WTC11 (cell line): Measurements from ENCODE around the gene PPP1R36. TPM values are rescaled to one million over a fixed set of nuclear protein-coding genes. Genes with fewer than 3 reads are reported as not detected.
"Not testable (repeated sequence)": the region's sequence is repeated elsewhere in the genome, so short reads cannot be mapped to it uniquely, and the experiment has no call there.

Experiments
- ATAC-seq: fragments of 200-7000 bp; cut with Tn5 transposase; 2 replicates; pipeline ENCODE4 v1.10.0; 2021; ENCODE audit warnings: mild to moderate bottlenecking, moderate library complexity
- CTCF ChIA-PET: fragments of 300-600 bp; sonication (Branson Sonifier 250); formaldehyde crosslinking; loops from one replicate; lab custom pipeline; 2021; ENCODE audit warnings: antibody characterized with exemption; lab: Charles Lee
- POLR2A ChIA-PET: fragments of 350-600 bp; sonication (Branson Sonifier 250); formaldehyde crosslinking; loops from one replicate; lab custom pipeline; 2021; ENCODE audit warnings: antibody characterized with exemption; lab: Charles Lee
- DNase-seq: peaks from one replicate; pipeline ENCODE4 v3.0.0; 2021; ENCODE audit warnings: low spot score
- H3K27ac Mint-ChIP-seq: 2 replicates; pipeline ENCODE4 v1.8.0; 2021; ENCODE audit warnings: mixed read lengths
- H3K27me3 Mint-ChIP-seq: 2 replicates; pipeline ENCODE4 v1.8.0; 2021; ENCODE audit warnings: low read depth, mild to moderate bottlenecking, moderate library complexity, mixed read lengths
- H3K36me3 Mint-ChIP-seq: 2 replicates; pipeline ENCODE4 v1.8.0; 2021; ENCODE audit warnings: mixed read lengths
- H3K4me1 Mint-ChIP-seq: 2 replicates; pipeline ENCODE4 v1.8.0; 2022; ENCODE audit warnings: mixed read lengths
- H3K4me3 Mint-ChIP-seq: 2 replicates; pipeline ENCODE4 v1.8.0; 2021; ENCODE audit warnings: mild to moderate bottlenecking, moderate library complexity, mixed read lengths
- H3K9me3 Mint-ChIP-seq: 2 replicates; pipeline ENCODE4 v1.8.0; 2021; ENCODE audit warnings: mixed read lengths
- E2F5 ChIP-seq: sonication (generic); formaldehyde crosslinking; IDR thresholded peaks from 2 replicates; pipeline ENCODE4 v1.8.1; 2022; ENCODE audit warnings: mild to moderate bottlenecking, moderate library complexity, missing genetic modification reagents
- EMX1 ChIP-seq: fragments of 250-450 bp; sonication (Bioruptor Pico); IDR thresholded peaks from 2 replicates; pipeline ENCODE4 v1.8.0; 2021; ENCODE audit warnings: mild to moderate bottlenecking
- FOXP1 ChIP-seq: sonication (generic); formaldehyde crosslinking; IDR thresholded peaks from 2 replicates; pipeline ENCODE4 v1.8.0; 2022; ENCODE audit warnings: missing genetic modification reagents, mild to moderate bottlenecking, moderate library complexity, borderline replicate concordance
- HMGA2 ChIP-seq: fragments of 250-450 bp; sonication (Bioruptor Pico); IDR thresholded peaks from 2 replicates; pipeline ENCODE4 v1.4.0; 2021; ENCODE audit warnings: mild to moderate bottlenecking, moderate library complexity
- JAZF1 ChIP-seq: fragments of 250-450 bp; sonication (Bioruptor Pico); IDR thresholded peaks from 2 replicates; pipeline ENCODE4 v1.9.0; 2021; ENCODE audit warnings: moderate library complexity, mild to moderate bottlenecking, inconsistent platforms
- MXD4 ChIP-seq: fragments of 250-450 bp; sonication (Bioruptor Pico); IDR thresholded peaks from 2 replicates; pipeline ENCODE4 v1.8.0; 2021; ENCODE audit warnings: mild to moderate bottlenecking, moderate library complexity, borderline replicate concordance
- NFYB ChIP-seq: sonication (generic); formaldehyde crosslinking; conservative IDR thresholded peaks from 2 replicates; pipeline ENCODE4 v1.8.0; 2022; ENCODE audit warnings: low read depth, missing genetic modification reagents
- NR3C1 ChIP-seq: sonication (generic); formaldehyde crosslinking; conservative IDR thresholded peaks from 2 replicates; pipeline ENCODE4 v1.8.1; 2023; ENCODE audit warnings: low read depth, mild to moderate bottlenecking, missing genetic modification reagents
- PRRX2 ChIP-seq: fragments of 250-450 bp; sonication (Bioruptor Pico); IDR thresholded peaks from 2 replicates; pipeline ENCODE4 v1.8.0; 2021; ENCODE audit warnings: mild to moderate bottlenecking
- TEAD4 ChIP-seq: sonication (generic); formaldehyde crosslinking; IDR thresholded peaks from 2 replicates; pipeline ENCODE4 v1.8.0; 2022; ENCODE audit warnings: mild to moderate bottlenecking, missing genetic modification reagents
- USF2 ChIP-seq: sonication (generic); formaldehyde crosslinking; IDR thresholded peaks from 2 replicates; pipeline ENCODE4 v1.8.1; 2023; ENCODE audit warnings: mild to moderate bottlenecking, missing genetic modification reagents, moderate library complexity
- ZNF317 ChIP-seq: sonication (generic); formaldehyde crosslinking; IDR thresholded peaks from 2 replicates; pipeline ENCODE4 v1.8.1; 2023; ENCODE audit warnings: low read depth, mild to moderate bottlenecking, moderate library complexity, missing genetic modification reagents, borderline replicate concordance
- ZNF416 ChIP-seq: fragments of 250-450 bp; sonication (Bioruptor Pico); IDR thresholded peaks from 2 replicates; pipeline ENCODE4 v1.9.0; 2021; ENCODE audit warnings: mild to moderate bottlenecking, inconsistent platforms
- total RNA-seq: library from RNA; stranded (reverse); gene quantifications from 3 replicates; pipeline ENCODE4 v1.2.3, GENCODE V29; 2021
- TF ChIP-seq, protein P1 (sequence below): sonication (generic); formaldehyde crosslinking; IDR thresholded peaks from 2 replicates; pipeline ENCODE4 v1.8.0; 2023; ENCODE audit warnings: missing genetic modification reagents
- TF ChIP-seq, protein P2 (sequence below): sonication (generic); formaldehyde crosslinking; IDR thresholded peaks from 2 replicates; pipeline ENCODE4 v1.8.1; 2022; ENCODE audit warnings: low read depth, missing genetic modification reagents, borderline replicate concordance
- TF ChIP-seq, protein P3 (sequence below): fragments of 250-450 bp; sonication (Bioruptor Pico); IDR thresholded peaks from 2 replicates; pipeline ENCODE4 v1.9.0; 2021; ENCODE audit warnings: mild to moderate bottlenecking, borderline replicate concordance
- TF ChIP-seq, protein P4 (sequence below): sonication (generic); formaldehyde crosslinking; conservative IDR thresholded peaks from 2 replicates; pipeline ENCODE4 v1.8.1; 2022; ENCODE audit warnings: mild to moderate bottlenecking, missing genetic modification reagents

PPP1R36 gene
- total RNA-seq, 1 experiment from 2014 or later, result 0.70 TPM

- TF ChIP-seq, protein P1, sequence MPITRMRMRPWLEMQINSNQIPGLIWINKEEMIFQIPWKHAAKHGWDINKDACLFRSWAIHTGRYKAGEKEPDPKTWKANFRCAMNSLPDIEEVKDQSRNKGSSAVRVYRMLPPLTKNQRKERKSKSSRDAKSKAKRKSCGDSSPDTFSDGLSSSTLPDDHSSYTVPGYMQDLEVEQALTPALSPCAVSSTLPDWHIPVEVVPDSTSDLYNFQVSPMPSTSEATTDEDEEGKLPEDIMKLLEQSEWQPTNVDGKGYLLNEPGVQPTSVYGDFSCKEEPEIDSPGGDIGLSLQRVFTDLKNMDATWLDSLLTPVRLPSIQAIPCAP (CRISPR knock-in tag), result no peak
- TF ChIP-seq, protein P2, sequence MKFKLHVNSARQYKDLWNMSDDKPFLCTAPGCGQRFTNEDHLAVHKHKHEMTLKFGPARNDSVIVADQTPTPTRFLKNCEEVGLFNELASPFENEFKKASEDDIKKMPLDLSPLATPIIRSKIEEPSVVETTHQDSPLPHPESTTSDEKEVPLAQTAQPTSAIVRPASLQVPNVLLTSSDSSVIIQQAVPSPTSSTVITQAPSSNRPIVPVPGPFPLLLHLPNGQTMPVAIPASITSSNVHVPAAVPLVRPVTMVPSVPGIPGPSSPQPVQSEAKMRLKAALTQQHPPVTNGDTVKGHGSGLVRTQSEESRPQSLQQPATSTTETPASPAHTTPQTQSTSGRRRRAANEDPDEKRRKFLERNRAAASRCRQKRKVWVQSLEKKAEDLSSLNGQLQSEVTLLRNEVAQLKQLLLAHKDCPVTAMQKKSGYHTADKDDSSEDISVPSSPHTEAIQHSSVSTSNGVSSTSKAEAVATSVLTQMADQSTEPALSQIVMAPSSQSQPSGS (CRISPR knock-in tag), result no peak
- TF ChIP-seq EMX1 (CRISPR knock-in tag), result no peak
- TF ChIP-seq, protein P3, sequence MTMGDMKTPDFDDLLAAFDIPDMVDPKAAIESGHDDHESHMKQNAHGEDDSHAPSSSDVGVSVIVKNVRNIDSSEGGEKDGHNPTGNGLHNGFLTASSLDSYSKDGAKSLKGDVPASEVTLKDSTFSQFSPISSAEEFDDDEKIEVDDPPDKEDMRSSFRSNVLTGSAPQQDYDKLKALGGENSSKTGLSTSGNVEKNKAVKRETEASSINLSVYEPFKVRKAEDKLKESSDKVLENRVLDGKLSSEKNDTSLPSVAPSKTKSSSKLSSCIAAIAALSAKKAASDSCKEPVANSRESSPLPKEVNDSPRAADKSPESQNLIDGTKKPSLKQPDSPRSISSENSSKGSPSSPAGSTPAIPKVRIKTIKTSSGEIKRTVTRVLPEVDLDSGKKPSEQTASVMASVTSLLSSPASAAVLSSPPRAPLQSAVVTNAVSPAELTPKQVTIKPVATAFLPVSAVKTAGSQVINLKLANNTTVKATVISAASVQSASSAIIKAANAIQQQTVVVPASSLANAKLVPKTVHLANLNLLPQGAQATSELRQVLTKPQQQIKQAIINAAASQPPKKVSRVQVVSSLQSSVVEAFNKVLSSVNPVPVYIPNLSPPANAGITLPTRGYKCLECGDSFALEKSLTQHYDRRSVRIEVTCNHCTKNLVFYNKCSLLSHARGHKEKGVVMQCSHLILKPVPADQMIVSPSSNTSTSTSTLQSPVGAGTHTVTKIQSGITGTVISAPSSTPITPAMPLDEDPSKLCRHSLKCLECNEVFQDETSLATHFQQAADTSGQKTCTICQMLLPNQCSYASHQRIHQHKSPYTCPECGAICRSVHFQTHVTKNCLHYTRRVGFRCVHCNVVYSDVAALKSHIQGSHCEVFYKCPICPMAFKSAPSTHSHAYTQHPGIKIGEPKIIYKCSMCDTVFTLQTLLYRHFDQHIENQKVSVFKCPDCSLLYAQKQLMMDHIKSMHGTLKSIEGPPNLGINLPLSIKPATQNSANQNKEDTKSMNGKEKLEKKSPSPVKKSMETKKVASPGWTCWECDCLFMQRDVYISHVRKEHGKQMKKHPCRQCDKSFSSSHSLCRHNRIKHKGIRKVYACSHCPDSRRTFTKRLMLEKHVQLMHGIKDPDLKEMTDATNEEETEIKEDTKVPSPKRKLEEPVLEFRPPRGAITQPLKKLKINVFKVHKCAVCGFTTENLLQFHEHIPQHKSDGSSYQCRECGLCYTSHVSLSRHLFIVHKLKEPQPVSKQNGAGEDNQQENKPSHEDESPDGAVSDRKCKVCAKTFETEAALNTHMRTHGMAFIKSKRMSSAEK (CRISPR knock-in tag), result no peak
- TF ChIP-seq TEAD4, result no peak
Observed at GRCh38 chr14:64566651-64567122, 16.9 kb downstream of the PPP1R36 start (continued).

DNA sequence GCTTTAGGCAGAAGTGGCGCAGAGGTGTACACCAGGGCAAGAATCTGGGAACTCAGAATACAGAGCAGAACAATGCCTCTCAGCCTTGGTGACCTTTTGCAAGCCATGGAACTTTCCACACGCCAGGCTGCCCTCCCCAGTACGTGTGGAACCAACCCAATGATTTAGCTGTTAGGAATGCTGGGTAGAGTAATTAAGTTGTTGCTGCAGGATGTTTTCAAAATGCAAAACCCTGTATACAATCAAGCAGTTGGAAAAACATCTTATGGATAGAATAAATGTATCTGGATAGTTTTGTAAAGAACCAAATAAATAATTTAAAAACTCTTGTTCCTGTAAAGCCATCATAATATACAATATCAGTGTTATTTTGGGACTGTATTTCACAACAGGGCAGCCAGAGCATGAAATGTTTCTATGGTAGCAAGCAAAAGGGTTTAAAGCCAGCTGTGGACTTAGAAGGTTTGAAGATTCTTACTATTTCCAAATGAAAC, 19.4 kb downstream of the PPP1R36 start:
- CTCF ChIA-PET, result no interaction called here
- Mint-ChIP-seq H3K36me3 (no peaks in the 10 kb centered on the region), H3K27ac (no peak overlapping the region; the same call in 1 of the 2 replicates), H3K27me3 (no peaks in the 10 kb centered on the region; the same call in 1 of the 2 replicates), H3K4me3 (no peak overlapping the region), H3K4me1 (peaks cover 21% of the 10 kb centered on the region), H3K9me3 (0 out of 2 replicates have a peak, but pooled peaks cover 3% of the 10 kb centered on the region)
- POLR2A ChIA-PET, result no interaction called here
- DNase-seq (no peak), ATAC-seq (no peak)
- TF ChIP-seq NFYB (no peak), NR3C1 (CRISPR knock-in tag) (no peak), PRRX2 (no peak), ZNF317 (CRISPR knock-in tag) (no peak), MXD4 (CRISPR knock-in tag) (no peak), FOXP1 (CRISPR knock-in tag) (no peak), USF2 (CRISPR knock-in tag) (no peak), ZNF416 (no peak), HMGA2 (CRISPR knock-in tag) (no peak), JAZF1 (CRISPR knock-in tag) (no peak), E2F5 (no peak)
- TF ChIP-seq, protein P4, sequence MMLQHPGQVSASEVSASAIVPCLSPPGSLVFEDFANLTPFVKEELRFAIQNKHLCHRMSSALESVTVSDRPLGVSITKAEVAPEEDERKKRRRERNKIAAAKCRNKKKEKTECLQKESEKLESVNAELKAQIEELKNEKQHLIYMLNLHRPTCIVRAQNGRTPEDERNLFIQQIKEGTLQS (CRISPR knock-in tag), result no peak

DNA sequence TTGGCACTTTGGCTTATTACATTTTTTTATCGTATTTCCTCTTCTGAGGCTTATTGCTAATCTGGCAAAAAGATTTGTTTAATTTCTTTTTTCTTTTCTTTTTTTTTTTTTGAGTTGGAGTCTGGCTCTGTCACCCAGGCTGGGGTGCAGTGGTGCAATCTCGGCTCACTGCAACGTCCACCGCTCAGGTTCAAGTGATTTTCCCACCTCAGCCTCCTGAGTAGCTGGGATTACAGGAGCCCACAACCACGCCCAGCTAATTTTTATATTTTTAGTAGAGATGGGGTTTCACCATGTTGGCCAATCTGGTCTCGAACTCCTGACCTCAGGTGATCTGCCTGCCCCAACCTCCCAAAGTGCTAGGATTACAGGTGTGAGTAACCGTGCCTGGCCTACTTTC, 19.9 kb downstream of the PPP1R36 start:
- POLR2A ChIA-PET, H3K4me3 Mint-ChIP-seq, H3K27ac Mint-ChIP-seq, H3K9me3 Mint-ChIP-seq, CTCF ChIA-PET, H3K27me3 Mint-ChIP-seq, DNase-seq, ATAC-seq, H3K36me3 Mint-ChIP-seq: not testable (repeated sequence)
- H3K4me1 Mint-ChIP-seq, result peaks cover 25% of the 10 kb centered on the region
